ENCODE measurements around the gene PRICKLE1. TPM values are rescaled to one million over a fixed set of nuclear protein-coding genes. Genes with fewer than 3 reads are reported as not detected.

PRICKLE1 gene
- polyA plus RNA-seq, 1 donor (not counting 4 experiments of a cell fraction or from before 2014, with no cell fraction given), result 3.5 TPM

DNA sequence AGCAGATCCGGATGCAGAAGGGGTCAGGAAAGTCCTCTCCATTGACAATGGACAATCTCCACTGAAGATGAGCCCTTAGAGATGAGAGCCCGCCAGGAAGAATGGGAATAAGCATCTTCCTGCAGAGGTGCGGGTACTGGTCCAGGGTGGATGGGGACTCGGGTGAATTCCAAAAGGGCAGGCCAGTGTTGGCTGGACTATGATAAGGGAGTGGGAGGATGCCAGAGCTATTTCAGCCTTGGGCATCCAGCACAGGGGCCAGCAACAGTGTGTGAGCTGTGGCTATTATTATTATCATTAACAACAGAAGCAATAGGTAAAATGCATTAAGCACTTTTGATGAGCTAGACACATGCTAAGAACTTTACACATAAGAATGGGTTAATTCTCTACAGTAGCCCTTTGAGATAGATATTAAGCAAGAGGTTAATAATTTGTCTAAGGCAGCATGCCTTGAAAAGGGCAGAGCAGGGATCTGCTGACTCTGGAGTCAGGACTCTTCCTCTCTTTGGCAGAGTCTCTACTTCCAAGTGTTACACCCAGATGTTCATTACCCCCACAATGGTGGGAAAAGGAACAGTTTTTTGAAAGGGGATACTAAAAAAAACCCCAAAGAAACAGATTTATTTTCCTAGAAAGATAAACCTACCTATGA is 55.2 kb downstream of the PRICKLE1 start:
- DNase-seq (ENCODE audit: low read depth, low spot score) (no peak), FAIRE-seq (no peak)
- Histone ChIP-seq H3K9me1 (ENCODE audit: control insufficient read depth, extremely low read depth, insufficient read depth, low read length) (no peaks in the 10 kb centered on the region), H3K36me3 (ENCODE audit: control insufficient read depth in 2 of 2, extremely low read depth in 1 of 2, insufficient read depth in 2 of 2, low read length in 2 of 2) (no peaks in the 10 kb centered on the region), H3K9ac (ENCODE audit: control insufficient read depth, extremely low read depth, insufficient read depth, low read length) (no peak overlapping the region), H3K9me3 (ENCODE audit: control insufficient read depth, low read depth, low read length) (no peaks in the 10 kb centered on the region), H3K27ac (ENCODE audit: control insufficient read depth, insufficient read depth, low read length) (no peak overlapping the region), H2AFZ (ENCODE audit: control insufficient read depth, low read length) (no peak overlapping the region), H3K79me2 (ENCODE audit: control insufficient read depth, insufficient read depth, low read length) (no peaks in the 10 kb centered on the region), H3K27me3 (ENCODE audit: control insufficient read depth, extremely low read depth, insufficient read depth, low read length) (no peaks in the 10 kb centered on the region), H4K20me1 (ENCODE audit: control insufficient read depth, extremely low read depth, insufficient read depth, low read length) (no peaks in the 10 kb centered on the region), H3K4me2 (ENCODE audit: control insufficient read depth, extremely low read depth, insufficient read depth, low read depth, low read length) (no peak overlapping the region), H3K4me3 (ENCODE audit: control insufficient read depth in 2 of 3, extremely low read depth in 1 of 3, insufficient read depth in 2 of 3, low read depth in 1 of 3, low read length in 3 of 3) (no peak overlapping the region), H3K4me1 (ENCODE audit: control insufficient read depth, extremely low read depth, insufficient read depth, low read length) (no peaks in the 10 kb centered on the region)
- dilution Hi-C loops (cut with MboI; ENCODE audit: extremely low pct_ligation_motif_present, low sequenced_read_pairs), result no loop called here
- TF ChIP-seq, protein P1, sequence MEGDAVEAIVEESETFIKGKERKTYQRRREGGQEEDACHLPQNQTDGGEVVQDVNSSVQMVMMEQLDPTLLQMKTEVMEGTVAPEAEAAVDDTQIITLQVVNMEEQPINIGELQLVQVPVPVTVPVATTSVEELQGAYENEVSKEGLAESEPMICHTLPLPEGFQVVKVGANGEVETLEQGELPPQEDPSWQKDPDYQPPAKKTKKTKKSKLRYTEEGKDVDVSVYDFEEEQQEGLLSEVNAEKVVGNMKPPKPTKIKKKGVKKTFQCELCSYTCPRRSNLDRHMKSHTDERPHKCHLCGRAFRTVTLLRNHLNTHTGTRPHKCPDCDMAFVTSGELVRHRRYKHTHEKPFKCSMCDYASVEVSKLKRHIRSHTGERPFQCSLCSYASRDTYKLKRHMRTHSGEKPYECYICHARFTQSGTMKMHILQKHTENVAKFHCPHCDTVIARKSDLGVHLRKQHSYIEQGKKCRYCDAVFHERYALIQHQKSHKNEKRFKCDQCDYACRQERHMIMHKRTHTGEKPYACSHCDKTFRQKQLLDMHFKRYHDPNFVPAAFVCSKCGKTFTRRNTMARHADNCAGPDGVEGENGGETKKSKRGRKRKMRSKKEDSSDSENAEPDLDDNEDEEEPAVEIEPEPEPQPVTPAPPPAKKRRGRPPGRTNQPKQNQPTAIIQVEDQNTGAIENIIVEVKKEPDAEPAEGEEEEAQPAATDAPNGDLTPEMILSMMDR (optimal IDR thresholded peaks at IDR 0.05 in 1 of 3, IDR thresholded peaks at IDR 0.05 in 1 of 3, conservative IDR thresholded peaks at IDR 0.05 in 1 of 3; ENCODE audit: extremely low read depth in 1 of 3, insufficient read depth in 2 of 3, low read length in 3 of 3), result no peak
- no peak for TF ChIP-seq EZH2 (IDR thresholded peaks at IDR 0.05; ENCODE audit: low read length)

DNA sequence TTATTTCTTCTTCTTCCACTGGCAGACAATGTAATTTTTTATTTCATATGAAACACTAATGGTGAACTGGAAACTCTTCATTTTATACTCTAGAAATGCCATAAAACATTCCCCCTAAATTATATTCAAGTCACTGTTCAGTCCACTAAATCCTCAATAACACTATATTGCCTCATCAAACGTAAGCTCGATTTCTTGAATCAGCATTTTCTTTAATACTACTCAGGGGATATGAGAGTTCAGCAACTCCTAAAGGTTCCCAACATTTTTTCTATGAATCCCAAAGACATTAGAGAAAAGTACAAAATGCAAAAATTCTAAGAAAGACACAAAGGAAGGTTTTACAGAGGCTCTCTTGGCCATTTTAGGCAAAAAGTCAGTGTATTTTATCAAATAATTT is 59.3 kb downstream of the PRICKLE1 start:
- TF ChIP-seq EZH2 (IDR thresholded peaks at IDR 0.05; ENCODE audit: low read length), result no peak
- TF ChIP-seq, protein P1 (optimal IDR thresholded peaks at IDR 0.05 in 1 of 3, IDR thresholded peaks at IDR 0.05 in 1 of 3, conservative IDR thresholded peaks at IDR 0.05 in 1 of 3; ENCODE audit: extremely low read depth in 1 of 3, insufficient read depth in 2 of 3, low read length in 3 of 3), result no peak

More for the DNA sequence above, 59.3 kb downstream of the PRICKLE1 start:
- Histone ChIP-seq H3K9me1 (ENCODE audit: control insufficient read depth, extremely low read depth, insufficient read depth, low read length) (no peaks in the 10 kb centered on the region), H4K20me1 (ENCODE audit: control insufficient read depth, extremely low read depth, insufficient read depth, low read length) (no peaks in the 10 kb centered on the region), H3K9me3 (ENCODE audit: control insufficient read depth, low read depth, low read length) (no peaks in the 10 kb centered on the region), H3K4me2 (ENCODE audit: control insufficient read depth, extremely low read depth, insufficient read depth, low read depth, low read length) (no peak overlapping the region), H3K36me3 (ENCODE audit: control insufficient read depth in 2 of 2, extremely low read depth in 1 of 2, insufficient read depth in 2 of 2, low read length in 2 of 2) (no peaks in the 10 kb centered on the region), H3K4me1 (ENCODE audit: control insufficient read depth, extremely low read depth, insufficient read depth, low read length) (no peaks in the 10 kb centered on the region), H3K27me3 (ENCODE audit: control insufficient read depth, extremely low read depth, insufficient read depth, low read length) (no peaks in the 10 kb centered on the region), H3K79me2 (ENCODE audit: control insufficient read depth, insufficient read depth, low read length) (no peaks in the 10 kb centered on the region), H2AFZ (ENCODE audit: control insufficient read depth, low read length) (no peak overlapping the region), H3K9ac (ENCODE audit: control insufficient read depth, extremely low read depth, insufficient read depth, low read length) (no peak overlapping the region), H3K27ac (ENCODE audit: control insufficient read depth, insufficient read depth, low read length) (no peak overlapping the region), H3K4me3 (ENCODE audit: control insufficient read depth in 2 of 3, extremely low read depth in 1 of 3, insufficient read depth in 2 of 3, low read depth in 1 of 3, low read length in 3 of 3) (no peak overlapping the region)
- FAIRE-seq (no peak), DNase-seq (ENCODE audit: low read depth, low spot score) (no peak)
- dilution Hi-C loops (cut with MboI; ENCODE audit: extremely low pct_ligation_motif_present, low sequenced_read_pairs), result no loop called here
